GM21528 (cell line): ENCODE data around the gene CBFA2T3.

Experiments used
- ATAC-seq: cut with Tn5 transposase; IDR thresholded peaks from one replicate; pipeline ENCODE4 v1.9.1; 2021; ENCODE audit warnings: mild to moderate bottlenecking, moderate library complexity; ENCODE audit not compliant: unreplicated experiment, low FRiP score

The CBFA2T3 gene

GRCh38 chr16:88978608-88979346, 1.8 kb upstream of the CBFA2T3 start:
- no peak for ATAC-seq

- no peak for ATAC-seq
Observed at GRCh38 chr16:88977812-88978607, 1.0 kb upstream of the CBFA2T3 start.

GRCh38 chr16:88976366-88977017, 515 bp downstream of the CBFA2T3 start:
- no peak for ATAC-seq

GRCh38 chr16:88975511-88976061, 1.4 kb downstream of the CBFA2T3 start:
- ATAC-seq = no peak

- no peak for ATAC-seq
Observed at GRCh38 chr16:88974916-88975215, 2.1 kb downstream of the CBFA2T3 start.

GRCh38 chr16:88974080-88974915, 2.7 kb downstream of the CBFA2T3 start:
- no peak for ATAC-seq

- ATAC-seq = no peak
Observed at GRCh38 chr16:88973415-88974050, 3.5 kb downstream of the CBFA2T3 start.

- ATAC-seq = no peak
Observed at GRCh38 chr16:88973007-88973410, 4.0 kb downstream of the CBFA2T3 start.

GRCh38 chr16:88972349-88972748, 4.7 kb downstream of the CBFA2T3 start:
- ATAC-seq = no peak

GRCh38 chr16:88971371-88972097, 5.5 kb downstream of the CBFA2T3 start:
- no peak for ATAC-seq

GRCh38 chr16:88970539-88971065, 6.4 kb downstream of the CBFA2T3 start:
- no peak for ATAC-seq

GRCh38 chr16:88970050-88970449, 7.0 kb downstream of the CBFA2T3 start:
- ATAC-seq = no peak

GRCh38 chr16:88969361-88969831, 7.6 kb downstream of the CBFA2T3 start:
- ATAC-seq = no peak

GRCh38 chr16:88968589-88969280, 8.3 kb downstream of the CBFA2T3 start:
- ATAC-seq = no peak

- ATAC-seq = peak; percentile 50
Observed at GRCh38 chr16:88967830-88968588, 9.0 kb downstream of the CBFA2T3 start.

GRCh38 chr16:88966986-88967829, 9.8 kb downstream of the CBFA2T3 start:
- no peak for ATAC-seq
